ENCODE measurements around the gene PTPN2.
"Not testable (repeated sequence)": the region's sequence is repeated elsewhere in the genome, so short reads cannot be mapped to it uniquely, and the experiment has no call there.

PTPN2 gene

GRCh38 chr18:12770469-12771219 lies 113.4 kb downstream of the PTPN2 start:
- peak in 2 of 4 experiments; percentile 6 to 15 for DNase-seq

GRCh38 chr18:12769644-12770440 lies 114.2 kb downstream of the PTPN2 start:
- DNase-seq = no peak

- no peak for DNase-seq
Measured at GRCh38 chr18:12769136-12769535, 114.9 kb downstream of the PTPN2 start.

- DNase-seq = no peak
Measured at GRCh38 chr18:12768625-12769024, 115.4 kb downstream of the PTPN2 start.

DNA sequence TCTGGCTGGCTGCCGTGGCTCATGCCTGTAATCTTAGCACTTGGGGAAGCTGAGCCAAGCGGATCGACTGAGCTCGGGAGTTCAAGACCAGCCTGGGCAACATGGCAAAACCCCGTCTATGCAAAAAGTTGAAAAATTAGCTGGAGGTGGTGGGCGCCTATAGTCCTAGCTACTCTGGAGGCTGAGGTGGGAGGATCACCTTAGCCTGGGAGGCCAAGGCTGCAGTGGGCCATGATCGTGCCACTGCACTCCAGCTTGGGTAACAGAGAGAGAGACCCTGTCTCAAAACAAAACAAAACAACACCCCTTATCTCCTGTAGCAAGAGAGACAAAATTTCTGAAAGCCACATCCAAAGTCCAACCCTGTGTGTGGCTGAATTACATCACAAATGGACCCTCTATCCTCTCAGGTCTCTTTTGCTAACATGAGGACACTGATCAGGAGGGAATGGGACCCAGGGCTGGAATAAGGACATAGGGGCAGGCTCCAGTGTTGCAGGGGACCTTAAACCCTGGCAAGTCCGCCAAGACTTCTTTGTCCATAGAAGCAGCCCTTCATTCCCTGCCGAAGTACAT lies 116.4 kb downstream of the PTPN2 start:
- DNase-seq = no peak

DNA sequence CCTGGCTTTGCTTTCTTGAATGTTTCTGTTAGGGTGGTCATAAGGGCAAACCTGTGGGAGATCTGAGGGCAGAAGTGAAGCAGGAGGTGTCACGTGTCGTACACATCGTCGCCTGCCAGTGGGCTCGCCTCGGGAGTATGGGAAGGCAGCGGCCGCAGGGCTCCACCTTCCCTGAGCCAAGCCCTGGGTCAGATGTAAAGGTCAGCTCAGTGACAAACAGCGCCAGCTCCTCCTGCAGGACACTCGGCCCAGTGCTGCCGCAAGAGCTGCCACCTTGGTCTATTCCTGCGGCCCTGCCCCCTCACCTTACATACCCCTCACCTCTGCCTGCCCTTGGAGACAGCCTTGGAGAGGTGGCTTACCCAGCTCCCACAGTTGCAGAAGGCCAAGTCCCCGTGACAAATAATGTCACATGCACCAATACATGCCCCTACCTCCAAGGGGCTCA lies 117.0 kb downstream of the PTPN2 start:
- no peak for DNase-seq

DNA sequence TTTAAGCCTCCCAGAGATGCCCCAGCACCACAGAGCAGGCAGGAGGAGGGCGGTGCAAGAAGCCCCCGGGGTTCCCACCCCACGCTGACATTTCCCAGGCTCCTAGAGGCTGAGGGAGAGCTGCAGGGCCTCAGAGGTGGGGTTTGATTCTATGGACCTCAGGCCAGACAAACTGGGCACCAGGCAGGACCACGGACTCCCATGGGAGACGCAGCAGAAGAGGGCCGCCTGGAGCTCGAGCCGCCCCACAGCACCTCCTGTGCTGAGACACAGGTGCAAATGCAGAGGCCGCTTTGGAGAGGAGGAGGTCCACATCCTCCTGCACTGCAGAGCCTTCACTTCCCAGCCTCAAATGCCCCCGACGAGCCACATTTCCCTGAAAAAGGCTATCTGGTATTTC lies 118.5 kb downstream of the PTPN2 start:
- DNase-seq = no peak

DNA sequence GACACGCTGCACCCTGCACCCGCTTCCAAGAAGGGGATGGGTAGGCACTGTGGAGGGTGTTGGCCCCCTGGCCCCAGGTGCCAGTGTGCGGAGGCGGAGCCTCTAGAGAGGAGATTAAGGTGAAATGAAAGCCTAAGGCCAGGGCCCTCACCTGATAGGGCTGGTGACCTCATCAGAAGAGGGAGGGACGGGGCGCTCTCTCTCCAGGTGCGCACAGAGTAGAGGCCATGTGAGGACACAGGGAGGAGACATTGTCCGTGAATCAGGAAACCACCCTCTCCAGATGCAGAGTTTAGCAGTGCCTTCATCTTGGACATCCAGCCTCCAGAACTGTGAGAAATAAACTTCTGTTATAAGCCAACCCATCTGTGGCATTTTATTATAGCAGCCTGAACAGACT lies 118.9 kb downstream of the PTPN2 start:
- DNase-seq = no peak

DNA sequence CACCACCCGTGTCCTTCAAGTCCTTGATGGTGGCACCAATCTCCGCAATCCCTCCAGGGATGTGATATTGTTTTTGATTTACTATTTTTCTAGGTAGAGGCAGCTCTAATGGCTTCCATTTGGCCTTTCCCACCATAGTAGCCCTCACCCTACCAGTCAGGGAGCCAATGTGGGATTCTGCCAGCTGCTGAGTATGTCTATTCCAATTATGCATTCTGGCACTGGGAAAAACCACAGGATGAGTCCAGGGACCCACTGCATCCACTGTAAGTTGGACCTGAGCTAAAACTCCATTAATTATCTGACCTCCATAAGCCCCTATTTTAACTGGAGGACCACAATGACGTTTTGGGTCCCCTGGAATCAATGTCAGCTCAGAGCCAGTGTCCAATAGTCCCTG lies 125.5 kb downstream of the PTPN2 start:
- not testable (repeated sequence) for DNase-seq

- peak in 3 of 4 experiments; percentile 7 to 47 (median 11) for DNase-seq
Measured at GRCh38 chr18:12756619-12757239, 127.3 kb downstream of the PTPN2 start.

GRCh38 chr18:12755606-12756005 lies 128.4 kb downstream of the PTPN2 start:
- DNase-seq = not testable (repeated sequence)

DNA sequence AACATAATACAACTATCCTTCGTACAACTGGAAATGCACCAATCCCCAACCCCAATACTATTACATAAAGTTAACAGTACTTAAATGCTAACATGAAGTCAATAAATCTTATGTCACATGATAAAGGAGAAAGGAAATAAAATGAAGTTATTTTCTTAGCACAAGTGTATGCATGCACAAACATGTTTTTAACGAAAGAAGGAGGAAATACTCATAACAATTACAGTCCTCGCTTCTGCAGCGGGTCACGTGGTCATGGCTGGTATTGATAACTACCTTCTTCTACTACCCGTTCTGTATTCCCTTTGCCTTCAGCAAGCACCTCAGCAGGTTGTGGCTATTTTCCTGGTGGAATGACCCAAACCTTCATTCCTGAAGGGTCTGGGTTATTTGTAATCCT lies 129.5 kb downstream of the PTPN2 start:
- no peak for DNase-seq

GRCh38 chr18:12751891-12752290 lies 132.1 kb downstream of the PTPN2 start:
- DNase-seq = peak in 2 of 4 experiments; percentile 6 to 8

DNA sequence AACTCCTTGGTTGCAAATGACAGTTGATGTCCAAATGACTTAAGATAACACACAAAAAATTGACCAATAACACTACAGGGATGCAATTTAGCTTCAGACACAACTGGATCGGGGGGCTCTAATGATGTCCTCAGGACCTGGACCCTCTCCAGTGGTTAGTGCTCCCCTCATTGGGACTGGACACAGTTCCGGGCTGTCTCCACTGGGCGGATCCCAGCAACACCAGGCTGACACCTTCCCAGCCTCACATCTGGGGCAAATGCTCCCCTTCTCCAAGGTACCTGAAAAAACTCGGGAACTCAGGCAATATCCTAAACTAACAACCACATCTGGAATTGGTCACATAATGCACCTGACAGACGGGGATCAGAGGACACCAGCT lies 132.5 kb downstream of the PTPN2 start:
- no peak for DNase-seq

DNA sequence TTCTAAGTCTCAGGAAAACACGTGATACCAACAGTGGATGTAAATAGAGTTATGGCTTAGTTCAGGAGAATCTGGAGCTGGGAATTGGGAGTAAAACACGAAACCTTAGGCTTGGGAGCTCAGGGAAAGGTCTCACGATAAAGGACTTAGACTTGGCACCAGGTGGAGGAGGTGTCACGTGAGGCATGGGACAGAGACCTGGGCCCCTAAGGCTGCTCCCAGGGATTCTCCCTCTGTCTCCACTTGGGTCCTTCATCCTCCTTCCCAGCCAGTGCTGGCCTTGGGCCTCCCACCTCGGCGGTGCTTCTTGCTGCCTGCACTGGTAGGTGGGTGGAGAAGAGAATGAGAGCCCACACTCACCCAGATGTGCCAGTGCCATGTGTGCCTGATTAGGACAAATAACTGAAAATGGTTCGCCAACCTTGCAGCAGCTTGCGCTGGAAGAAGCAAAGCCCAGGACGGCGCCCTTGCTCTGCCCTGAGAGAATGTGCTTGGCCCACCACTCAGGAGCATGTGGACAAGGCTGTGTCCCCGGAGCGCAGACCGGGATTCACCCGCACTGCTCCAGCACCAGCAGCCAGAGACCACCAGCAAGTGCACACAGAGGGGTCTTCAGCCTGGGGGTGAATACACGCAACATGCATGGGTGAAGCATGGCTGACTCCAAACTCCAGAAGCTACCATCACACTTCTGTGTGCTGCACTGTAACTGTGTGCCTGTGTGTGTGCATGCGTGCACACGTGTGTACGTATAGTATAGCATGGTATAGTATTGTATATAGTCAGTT lies 133.1 kb downstream of the PTPN2 start:
- no peak for DNase-seq

DNA sequence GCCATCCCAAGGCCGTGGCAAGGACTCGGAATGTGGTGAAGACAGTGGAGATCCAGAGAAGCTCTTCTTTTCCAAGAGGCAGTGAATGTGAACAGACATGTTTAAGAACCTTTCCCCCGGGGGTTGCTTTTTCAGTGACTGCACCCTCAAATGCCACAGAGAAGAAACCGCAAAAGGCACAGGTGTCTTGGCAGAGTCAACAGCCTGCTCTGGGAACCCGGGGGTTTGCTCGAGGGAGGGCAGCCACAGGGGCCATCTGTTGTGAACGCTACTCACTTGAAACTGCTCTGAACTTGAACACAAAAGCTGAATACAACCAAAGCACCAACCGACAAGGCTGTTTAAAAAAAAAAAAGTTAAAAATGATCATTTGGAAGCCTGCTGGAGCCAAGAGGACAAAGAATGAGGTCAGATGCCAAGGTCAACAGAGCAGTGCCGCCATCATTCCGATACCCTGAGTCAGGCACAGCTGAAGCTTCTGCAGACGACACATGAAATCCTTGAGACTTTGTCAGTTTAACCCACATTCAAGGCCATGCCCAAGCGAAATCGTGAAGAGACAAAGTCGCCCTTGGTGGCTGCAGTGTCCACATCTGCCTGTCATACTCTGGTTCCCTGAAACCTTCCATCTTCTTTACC lies 133.8 kb downstream of the PTPN2 start:
- DNase-seq = no peak

DNA sequence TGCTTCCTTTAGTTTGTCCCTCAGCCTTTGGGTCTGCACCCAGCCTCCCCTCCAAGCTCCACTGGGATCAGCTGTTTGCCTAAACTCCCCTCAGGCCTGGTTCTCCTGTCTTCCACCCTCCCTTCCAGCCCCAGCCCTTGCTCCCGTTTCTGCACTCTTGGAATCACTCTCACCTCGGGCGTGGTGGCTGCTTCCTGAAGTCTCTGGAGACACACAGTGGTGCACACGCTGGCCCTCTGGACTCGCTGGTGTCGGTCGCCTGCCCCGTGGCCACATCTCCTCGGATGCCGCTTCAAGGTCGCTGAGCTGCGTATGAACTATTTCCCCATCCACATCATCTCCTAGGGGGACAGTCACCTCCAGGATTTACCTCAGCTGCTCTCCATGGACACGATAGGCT lies 134.9 kb downstream of the PTPN2 start:
- no peak for DNase-seq

- DNase-seq = no peak
Measured at GRCh38 chr18:12748671-12749070, 135.4 kb downstream of the PTPN2 start.

DNA sequence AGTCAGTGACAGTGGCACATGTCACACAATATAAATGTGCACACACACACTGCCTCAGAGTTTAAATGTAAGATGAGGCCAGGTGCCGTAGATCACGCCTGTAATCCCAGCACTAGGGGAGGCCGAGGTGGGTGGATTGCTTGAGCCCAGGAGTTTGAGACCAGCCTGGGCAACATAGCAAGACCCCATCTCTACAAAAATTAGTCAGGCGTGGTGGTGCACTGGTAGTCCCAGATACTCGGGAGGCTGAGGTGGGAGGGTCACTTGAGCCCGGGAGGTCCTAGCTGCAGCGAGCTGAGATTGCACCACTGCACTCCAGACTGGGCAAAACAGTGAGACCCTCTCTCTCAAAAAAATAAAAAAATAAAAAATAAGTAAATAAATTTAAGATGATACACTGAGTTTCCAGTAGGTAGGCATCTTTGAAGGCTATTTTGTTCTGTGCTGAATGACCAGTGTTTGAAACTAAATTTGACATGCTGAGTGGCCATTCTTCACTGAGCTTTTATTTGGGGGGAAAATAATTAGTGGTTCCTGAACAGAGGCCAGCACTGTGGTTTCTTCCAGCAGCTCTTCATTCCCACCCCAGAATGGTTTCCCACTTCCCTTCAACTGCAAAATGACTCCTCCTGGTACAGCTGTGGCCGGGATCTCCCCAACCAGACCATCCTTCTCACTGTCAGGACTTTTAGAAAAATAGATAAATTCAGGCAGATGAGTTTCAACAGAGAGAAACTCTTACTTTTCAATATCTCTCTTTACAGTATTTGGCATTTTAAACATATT lies 136.3 kb downstream of the PTPN2 start:
- DNase-seq = no peak

DNA sequence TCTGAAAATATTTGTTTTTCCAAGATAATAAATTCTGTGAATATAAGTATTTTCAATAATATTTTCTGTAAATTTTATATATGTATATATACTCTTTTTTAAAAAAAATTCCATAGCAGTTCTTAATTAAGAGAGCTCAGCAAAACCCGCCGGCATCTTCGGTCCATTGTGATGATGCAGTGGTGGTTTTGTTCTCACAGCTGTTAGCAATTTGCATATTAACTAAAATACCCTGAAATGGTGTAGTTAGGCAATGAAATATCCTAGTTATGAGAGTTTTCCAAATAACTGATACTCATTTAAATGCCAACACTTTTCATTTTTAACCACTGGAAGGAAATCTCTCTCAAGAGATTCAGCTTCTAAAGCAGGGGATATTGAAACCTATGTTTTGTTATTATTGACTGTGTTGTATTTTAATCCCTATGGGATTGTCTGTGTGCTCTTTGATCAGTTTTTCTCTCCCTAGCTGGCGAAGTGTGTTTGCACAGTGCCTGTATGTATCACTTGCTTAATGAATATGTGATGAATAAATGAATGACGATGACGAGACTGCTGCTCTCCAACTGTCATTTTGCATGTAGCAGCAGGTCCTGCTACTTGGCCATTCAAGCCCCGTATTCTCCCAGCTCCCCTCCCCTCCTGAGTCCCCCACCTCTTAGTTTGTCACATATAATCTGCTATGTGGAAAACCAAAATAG lies 138.8 kb downstream of the PTPN2 start:
- no peak for DNase-seq

Data from suppressor macrophage (primary cell).